ENCODE measurements around the gene BABAM2.

DNA sequence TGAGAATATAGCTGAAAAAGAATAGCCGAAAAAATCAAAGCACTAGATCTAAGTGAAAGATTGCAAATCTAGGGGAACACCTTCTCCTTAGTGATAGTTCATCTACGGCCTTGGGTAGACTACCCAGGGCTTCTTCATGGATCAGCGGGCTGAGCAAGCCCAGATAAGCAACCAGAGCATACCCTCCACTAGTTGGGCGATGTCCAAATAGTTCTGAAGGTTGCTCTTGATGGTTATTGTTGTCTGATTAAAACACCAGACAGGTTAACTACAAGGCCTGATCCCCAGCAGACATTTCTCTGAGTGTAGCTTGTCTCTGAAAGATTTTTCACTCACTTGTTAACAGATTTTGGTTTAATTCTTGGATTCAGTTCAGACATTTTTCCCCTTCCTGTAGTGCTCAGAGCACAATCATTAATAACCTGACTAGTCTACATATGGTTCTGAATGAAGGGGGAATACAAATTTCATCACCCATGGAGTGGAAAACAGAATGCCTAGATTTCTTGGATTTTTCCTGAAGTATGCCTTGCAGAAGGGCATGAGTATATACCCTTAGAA, 99.6 kb downstream of the BABAM2 start:
- TF ChIP-seq, protein P1, sequence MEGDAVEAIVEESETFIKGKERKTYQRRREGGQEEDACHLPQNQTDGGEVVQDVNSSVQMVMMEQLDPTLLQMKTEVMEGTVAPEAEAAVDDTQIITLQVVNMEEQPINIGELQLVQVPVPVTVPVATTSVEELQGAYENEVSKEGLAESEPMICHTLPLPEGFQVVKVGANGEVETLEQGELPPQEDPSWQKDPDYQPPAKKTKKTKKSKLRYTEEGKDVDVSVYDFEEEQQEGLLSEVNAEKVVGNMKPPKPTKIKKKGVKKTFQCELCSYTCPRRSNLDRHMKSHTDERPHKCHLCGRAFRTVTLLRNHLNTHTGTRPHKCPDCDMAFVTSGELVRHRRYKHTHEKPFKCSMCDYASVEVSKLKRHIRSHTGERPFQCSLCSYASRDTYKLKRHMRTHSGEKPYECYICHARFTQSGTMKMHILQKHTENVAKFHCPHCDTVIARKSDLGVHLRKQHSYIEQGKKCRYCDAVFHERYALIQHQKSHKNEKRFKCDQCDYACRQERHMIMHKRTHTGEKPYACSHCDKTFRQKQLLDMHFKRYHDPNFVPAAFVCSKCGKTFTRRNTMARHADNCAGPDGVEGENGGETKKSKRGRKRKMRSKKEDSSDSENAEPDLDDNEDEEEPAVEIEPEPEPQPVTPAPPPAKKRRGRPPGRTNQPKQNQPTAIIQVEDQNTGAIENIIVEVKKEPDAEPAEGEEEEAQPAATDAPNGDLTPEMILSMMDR (IDR thresholded peaks at IDR 0.05), result no peak
- no peak for TF ChIP-seq POLR2A (IDR thresholded peaks at IDR 0.05)

Data from right lobe of liver (tissue), 4 donors.